Activated gamma-delta T cell treated with anti-CD3 and anti-CD28 coated beads, Interleukin-2, amount 50 U/mL, for 16 hours (primary cell): ENCODE data around the gene CSTF2.

Experiments
- DNase-seq: peaks from one replicate; pipeline ENCODE4 v3.0.0-alpha.2; 2020; ENCODE audit warnings: low read depth

CSTF2 gene

DNA sequence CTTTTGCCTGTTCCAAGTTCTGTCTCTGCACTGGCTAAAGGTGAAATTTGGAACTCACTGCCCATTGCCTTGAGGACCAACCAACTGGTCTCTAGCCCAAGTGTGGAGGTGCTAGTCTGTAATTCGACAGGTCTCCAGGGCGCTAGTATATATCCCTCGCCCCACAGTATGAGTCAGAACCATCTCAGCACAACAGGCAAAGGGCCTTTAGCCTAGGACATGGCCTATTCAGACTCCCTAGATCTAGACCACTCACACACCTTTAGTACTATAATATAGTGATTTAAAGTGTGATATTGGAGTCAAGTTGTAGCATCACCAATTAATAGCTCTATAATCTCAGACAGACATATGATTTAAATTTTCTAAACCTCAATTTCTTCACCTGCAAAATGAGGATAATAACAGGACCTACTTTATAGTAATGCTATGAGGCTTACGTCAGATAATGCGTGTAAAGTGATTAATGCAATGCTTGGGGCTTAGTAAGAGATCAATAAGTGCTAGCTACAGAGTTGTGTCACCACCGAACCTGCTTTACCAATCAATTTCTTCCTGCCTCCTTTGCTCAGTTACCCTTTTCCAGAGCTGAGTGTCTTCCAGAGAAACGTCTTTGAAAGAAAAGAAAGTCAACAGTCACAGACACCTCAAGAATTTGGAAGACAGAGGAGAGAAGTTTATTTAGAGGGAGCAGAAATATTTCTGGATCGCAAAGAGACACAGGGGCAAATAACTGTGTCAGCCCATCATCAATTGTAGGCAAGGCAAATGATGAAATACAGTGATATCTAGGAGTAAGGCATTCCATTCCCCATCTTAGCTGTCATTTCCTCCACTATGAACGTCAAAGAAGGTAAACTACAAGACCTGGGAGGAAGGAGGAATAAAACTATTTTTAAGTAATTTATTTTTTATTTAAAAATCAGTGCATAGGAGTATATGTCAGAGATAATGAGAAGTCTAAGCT lies 51.7 kb downstream of the CSTF2 start:
- DNase-seq, result no peak

GRCh38 chrX:100874325-100874724 lies 54.1 kb downstream of the CSTF2 start, which contains the start of gene NOX1:
Gene NOX1, minus strand, starts transcription at chrX:100874359. Its CDS starts 220 bp downstream, at chrX:100874139.
- no peak for DNase-seq

- no peak for DNase-seq
Measured at GRCh38 chrX:100880368-100880767, 60.2 kb downstream of the CSTF2 start.

- DNase-seq, result no peak
Measured at GRCh38 chrX:100883654-100884053, 63.5 kb downstream of the CSTF2 start.
